HG03064 (cell line): ENCODE data around the gene GNG7.
"Not testable (repeated sequence)": the region's sequence is repeated elsewhere in the genome, so short reads cannot be mapped to it uniquely, and the experiment has no call there.

Experiments used
- ATAC-seq: cut with Tn5 transposase; IDR thresholded peaks from one replicate; pipeline ENCODE4 v1.9.1; 2021; ENCODE audit warnings: low read depth; ENCODE audit not compliant: unreplicated experiment

The GNG7 gene

DNA sequence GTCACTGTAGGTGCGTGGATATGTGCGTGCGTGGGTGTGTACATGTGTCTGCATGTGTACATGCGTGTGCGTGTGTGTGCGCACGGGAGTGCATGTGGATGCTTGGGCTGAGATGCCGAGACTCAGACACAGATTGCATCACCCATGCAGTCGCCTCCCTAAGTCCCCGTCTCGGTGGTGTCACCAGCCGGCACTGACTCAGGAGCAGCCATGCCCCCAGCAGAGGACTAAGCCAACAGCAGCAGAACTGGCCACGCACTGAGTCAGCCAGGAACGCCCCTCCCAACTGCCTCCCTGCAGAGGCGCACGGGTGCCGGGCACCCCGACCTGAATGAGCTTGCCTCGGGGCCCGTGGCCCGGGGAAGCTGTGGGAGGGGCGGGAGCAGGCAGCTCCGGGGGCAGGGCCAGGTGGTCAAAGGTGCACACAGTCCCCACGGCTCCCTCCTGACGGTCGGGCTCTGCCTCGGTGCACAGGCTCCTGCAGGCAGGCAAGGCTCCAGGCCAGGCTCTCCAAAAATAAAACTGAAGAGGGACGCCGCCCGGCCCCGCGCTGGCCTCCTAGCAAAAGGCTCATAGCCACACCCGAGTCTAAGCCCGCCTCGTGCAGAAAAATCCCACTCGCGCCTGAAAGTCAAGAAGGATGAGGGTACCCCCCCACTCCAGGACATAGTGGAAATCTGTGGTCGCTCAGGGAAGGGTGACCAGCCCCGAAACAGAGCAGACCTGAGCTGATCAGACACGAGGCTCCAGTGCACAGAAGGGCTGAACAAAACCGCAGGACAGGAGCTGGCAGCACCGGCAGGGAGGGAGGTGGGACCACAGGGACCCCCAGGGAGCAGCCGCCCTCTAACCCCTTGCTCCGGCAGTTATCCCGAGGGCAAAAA lies 177.4 kb downstream of the GNG7 start:
- ATAC-seq: no peak

DNA sequence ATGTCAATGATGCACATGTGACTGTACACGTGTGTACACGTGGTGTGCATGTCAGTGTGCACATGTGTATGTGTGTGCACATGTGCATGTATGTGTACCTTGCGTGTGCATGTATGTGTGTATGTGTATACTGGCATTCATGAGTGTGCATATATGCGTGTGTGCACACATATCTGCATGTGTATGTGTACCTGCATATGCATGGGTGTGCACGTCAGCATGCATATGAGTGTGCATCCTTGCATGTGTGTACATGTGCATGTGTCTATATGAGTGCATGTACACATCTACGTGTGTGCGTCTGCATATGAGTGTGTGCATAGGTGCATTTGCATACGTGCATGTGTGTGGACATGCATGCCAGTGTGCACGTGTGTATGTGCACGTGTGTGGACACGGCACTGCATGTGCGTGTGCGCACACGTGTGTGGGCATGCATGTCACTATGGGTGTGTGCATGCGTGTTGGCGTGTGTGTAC lies 178.1 kb downstream of the GNG7 start:
- no peak for ATAC-seq

DNA sequence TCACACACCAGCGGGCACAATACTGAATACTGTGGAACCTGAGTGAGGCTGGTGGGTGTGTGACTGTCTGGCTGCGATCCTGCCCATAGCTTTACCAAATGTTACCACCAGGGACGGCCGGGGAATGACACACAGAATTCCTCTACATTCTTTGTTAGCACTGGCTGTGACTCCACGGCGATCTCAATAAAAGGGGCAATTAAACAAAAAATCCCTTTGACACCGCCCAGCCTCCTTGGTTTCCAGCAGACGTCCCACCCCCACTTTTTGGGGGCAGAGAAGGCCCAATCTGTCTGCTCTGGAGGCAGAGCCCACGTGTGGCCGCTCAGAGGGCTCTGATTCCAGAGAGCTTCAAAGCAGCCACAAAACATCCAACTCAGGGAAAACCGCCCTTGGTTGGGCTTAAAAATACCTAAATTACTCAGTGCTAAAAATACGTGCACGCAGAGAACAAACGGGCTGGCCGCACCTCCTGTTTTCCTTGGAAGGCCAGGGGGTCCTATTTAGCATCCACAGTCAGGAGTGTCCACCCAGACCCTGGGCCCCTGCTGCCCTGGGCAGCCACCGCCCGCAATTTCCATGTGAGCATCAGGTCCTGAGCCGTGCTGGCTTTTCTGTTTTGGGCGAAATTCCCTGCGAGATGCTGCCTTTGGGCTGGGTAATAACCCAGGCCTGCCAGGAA lies 178.7 kb downstream of the GNG7 start:
- no peak for ATAC-seq

DNA sequence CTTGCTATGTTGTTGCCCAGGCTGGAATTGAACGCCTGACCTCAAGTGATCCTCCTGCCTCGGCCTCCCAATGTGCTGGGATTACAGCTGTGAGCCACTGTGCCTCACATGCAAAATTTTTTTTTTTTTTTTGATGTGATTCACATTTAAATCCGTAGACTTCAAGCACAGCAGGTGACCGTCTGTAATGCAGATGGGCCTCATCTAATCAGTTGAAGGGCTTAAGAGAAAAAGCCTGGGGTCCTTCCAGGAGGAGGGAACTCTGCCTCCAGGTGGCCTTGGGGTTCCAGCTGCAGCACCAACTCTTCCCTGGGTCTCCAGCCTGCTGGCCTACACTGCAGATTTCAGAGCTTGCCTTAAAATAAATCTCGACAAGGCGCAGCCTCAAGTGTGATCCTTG lies 183.0 kb downstream of the GNG7 start:
- no peak for ATAC-seq

DNA sequence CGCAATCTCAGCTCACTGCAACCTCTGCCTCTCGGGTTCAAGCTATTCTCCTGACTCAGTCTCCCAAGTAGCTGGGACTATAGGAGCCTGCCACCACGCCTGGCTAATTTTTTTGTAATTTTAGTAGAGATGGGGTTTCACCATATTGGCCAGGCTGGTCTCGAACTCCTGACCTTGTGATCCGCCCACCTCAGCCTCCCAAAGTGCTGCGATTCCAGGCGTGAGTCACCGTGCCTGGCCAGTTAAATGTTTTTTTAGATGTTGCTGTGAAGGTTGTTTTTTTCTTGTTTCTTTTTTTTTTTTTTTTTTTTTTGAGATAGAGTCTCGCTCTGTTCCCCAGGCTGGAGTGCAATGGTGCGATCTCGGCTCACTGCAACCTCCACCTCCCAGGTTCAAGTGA lies 183.6 kb downstream of the GNG7 start:
- ATAC-seq: not testable (repeated sequence)

DNA sequence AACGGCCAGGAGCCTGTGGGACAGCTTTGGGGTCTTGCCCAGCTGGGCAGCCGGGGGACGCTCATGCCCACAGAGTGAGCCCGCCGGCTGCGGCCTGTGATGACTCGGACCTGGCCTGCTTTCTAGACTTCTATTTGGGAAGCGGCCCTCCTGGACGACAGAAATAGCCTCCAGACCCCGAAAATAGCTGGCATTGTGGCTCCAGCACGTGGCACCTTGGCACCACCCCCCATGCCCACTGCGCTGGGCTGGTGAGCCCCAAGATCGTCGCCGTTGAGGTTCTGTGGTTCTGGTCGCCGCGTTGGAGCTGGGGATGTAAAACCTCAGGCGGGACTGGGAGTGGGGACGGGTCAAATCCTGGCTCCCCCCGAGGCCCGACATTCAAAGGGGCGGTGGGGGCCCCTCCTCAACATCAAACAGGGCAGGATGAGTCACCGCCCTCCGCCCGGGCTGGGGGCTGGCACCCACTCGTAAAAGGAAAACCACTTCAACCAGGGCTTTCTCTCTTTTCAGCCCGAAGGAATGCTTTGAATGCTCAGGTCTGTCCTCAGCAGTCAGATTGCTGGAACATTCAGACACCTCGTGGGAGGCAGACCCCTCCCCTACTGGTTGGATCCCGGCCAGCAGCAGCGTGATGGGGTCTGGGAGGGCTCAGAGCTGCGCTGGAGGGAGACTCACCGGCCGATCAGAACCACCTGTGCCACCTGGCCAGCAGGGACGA lies 184.5 kb downstream of the GNG7 start:
- ATAC-seq: no peak

DNA sequence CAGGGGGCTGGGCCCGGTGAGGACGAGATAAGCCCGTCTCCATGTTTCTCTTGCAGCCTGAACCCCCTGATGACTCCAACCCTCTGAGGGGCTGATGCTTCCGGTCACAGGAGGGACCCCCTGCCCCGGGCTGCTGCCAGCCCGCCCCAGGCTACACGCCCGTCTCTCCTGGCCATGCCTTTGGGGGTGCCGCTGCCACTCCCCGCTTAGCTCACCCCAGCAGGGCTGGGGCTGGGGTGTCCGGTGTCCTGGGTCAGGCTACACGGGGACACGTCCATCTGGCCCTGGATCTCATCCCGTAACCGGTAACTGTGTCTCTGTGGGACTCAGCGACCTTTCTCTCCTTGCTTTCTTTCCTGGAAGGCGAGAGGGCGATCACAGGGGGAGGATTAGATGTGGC lies 185.8 kb downstream of the GNG7 start:
- ATAC-seq: no peak

DNA sequence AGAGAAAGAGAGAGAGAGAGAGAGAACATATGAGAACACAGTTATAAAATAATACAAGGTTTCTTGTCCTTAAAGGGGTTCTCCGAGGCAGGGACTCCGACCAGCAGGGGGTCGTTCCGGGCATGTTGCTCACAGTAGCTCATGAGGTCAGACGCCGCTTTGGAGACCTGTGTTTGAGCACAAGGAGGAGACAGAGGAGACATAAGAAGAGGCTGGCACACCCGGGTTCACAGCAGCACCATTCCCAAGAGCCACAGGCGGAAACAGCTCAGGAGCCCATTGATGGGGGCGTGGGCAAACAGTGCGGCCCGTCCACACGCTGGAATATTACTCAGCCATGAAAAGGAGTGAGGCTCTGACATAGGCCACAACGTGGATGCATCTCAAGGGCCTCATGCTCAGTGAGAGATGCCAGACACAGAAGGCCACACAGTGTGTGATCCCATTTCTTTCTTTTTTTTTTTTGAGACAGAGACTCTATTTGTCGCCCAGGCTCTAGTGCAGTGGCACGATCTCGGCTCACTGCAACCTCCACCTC lies 187.4 kb downstream of the GNG7 start:
- no peak for ATAC-seq

DNA sequence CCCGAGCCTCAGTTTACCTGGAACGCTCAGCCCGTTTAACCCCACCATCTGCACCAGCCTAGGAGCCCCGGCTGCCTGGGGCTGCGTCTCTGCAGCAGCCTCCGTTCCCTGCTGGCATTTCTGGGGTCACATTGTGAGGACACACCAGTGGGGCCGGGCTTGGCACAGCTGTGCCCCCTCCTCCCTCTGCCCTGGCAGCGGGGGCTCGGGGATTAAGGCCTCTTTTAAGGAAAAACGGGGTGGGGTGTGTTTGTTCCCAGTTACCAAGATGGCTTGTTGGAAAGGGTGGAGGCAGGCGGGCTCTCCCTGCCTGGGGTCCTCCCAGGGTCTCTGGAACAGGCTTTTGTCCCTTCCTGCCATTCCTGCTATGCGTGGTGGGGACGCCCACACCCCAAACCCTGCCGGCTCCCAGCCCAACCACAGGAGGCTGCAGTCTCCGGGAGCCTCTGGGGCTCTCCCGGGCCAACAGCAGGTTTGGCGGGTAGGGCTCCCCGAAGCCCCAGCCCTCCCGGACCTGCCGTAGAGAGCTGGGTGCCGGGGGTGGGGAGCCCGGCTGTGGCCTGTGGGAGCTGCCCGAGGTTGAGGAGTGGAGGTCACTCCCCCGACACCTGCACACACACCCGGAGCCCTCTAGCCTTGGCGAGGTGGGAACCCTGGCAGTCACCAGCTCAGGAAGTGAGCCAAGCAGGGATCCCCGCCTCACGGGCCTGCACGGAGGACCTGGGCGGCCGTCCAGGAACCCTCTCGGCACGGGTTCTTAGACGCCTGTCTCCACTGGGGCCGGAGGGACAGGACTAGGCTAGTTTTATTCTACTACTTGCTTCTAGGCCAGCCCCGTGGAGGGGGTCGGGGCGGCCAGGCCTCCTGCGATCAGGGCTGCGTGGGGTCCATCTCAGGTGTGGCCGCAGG lies 189.7 kb downstream of the GNG7 start:
- no peak for ATAC-seq

DNA sequence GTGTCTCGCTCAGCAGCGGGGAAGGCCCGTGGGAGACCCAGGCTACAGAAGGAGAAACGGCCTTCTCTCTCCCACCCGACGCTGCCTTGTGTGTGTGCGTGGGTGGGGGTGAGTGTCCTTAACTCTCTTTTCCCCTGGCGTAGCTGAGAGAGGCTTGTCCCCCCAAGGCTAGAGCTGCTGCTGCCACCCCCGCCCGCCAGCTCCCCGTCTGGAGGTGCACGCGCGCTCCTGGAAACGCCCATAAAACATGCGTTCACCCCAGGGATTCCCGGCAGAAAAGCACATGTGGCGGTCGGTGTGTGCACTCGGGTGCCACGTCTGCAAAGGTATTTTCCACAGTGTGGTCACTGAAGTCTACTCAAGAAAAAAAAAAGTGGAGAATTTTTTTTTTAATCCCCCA lies 190.5 kb downstream of the GNG7 start:
- no peak for ATAC-seq

DNA sequence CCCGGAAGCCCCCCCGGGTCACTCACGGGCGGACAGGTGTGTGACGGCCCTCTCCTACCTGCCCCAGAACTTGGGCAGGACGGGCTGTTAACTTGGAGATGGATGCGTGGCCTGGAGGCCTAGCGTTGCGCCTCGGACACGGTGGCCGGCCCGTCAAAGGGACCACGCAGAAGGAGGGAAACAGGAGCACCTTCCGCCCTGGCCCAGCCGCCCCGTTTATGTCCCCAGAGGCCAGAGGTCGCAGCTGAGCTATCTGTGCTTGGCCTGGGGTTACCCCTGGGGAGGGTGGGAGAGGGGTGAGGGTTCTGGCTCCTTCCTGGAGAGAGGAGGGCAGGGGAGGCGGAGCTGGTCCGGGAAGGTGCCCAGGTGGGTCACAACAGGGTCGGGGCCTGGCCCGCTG lies 190.9 kb downstream of the GNG7 start:
- no peak for ATAC-seq

DNA sequence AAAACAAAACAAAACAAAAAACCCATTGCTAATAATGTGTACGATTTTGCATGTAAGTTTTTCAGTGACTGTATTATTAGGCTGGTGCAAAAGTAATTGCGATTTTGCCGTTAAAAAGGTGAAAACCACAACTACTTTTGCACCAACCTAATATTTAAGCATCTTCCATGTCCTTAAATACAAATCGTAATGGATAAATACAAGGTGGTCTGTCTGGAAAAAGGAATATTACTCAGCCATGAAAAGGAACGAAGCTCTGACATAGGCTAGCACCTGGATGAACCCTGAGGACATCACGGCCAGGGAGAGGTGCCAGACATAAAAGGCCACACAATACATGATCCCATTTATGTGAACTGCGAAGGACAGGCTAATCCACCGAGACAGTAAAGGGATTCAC lies 193.4 kb downstream of the GNG7 start:
- no peak for ATAC-seq

DNA sequence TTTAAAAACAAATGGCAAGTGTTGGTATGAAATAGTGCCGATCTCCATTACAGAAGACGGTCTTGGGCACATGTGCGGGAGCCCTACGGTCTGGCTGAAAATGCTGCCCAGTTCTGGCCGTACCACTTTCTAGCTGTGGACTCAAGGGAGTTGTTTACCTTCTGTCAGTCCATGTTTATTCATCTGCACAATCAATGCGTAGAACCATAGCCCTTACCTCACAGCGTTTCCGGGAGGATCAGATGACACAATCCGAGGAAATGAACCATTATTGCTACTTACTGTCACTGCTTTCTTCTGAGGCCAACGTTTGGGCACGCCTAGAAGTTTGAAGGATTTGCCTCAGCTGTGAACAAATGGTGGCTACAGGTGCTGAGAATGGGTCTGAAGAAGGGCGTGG lies 195.4 kb downstream of the GNG7 start:
- ATAC-seq: no peak

DNA sequence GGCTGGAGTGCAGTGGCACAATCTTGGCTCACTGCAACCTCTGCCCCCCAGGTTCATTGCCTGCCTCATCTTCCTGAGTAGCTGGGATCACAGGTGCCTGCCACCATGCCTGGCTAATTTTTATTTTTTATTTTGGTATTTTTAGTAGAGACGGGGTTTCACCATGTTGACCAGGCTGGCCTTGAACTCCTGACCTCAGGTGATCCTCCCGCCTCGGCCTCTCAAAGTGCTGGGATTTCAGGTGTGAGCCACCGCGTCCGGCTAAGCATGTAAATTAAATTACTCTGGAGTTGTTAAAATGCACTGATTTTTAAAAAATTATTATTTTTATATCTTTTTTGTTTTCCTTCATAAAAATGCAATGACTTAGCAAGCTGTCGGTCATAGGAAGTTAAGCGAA lies 195.8 kb downstream of the GNG7 start:
- ATAC-seq: not testable (repeated sequence)

DNA sequence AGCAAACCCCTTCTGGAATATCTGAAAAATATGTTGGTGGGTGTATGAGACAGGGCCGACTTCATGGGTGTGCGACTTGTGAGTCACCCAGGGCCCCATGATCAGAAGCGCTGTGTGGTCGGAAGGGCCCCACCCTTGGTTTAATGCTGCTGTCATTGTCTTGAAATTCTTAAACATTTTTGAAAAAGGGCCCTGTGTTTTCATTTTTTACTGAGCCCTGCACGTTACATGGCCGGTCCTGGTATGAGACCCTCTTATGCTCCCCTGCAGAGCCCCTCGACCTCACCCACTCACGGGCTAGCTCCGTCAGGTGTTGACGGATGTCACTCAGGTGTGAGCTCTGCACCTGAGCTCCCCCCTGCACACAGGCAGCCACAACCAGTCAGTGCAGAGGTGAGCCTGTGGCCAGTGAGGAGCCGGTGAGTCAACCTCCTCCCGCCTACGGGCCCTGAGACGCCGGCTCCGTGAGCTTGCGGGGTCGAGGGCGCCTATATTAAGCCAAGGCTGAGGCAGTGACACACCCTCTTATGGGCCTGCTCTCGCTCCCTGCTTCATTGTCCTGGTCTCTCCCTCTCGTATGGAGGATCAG lies 198.9 kb downstream of the GNG7 start:
- ATAC-seq: no peak

DNA sequence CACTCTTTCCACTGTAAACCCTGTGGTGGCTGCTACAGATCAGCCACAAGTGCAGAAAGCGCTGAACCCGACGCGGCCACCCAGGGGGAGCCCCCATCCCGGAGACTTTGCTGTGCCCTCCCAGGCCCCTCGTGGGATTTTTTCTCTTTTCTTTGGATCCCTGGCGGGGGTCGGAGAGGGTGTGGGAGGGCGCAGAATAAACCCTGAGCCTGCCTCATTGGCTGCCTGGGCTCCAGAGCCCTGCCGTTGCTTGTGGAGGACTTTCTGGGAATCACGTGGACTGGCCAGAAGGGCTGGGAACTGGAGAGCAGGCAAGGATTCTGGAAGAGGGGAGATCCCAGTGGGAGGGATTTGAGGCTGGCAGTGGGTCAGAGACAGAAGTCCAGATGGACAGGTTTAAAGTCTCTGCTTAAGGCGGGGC lies 201.6 kb downstream of the GNG7 start:
- ATAC-seq: no peak

DNA sequence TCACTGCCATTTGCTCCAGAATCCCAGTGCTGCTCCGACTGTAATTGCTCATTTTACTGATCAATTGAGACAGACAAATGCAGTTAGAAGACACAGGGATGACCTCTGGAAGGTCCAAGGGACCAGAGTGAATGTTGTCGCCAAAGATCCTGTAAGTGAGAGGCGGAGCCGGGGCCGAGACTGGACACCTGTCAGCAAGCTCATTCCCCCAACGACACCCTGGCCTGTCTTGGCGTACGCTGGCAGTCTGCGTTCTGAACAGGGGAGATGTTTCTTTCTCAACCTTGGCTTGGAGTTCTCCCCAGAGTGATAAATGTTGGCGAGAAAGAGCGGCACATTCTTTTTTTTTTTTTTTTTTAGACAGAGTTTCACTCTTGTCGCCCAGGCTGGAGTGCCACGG lies 202.3 kb downstream of the GNG7 start:
- ATAC-seq: no peak

DNA sequence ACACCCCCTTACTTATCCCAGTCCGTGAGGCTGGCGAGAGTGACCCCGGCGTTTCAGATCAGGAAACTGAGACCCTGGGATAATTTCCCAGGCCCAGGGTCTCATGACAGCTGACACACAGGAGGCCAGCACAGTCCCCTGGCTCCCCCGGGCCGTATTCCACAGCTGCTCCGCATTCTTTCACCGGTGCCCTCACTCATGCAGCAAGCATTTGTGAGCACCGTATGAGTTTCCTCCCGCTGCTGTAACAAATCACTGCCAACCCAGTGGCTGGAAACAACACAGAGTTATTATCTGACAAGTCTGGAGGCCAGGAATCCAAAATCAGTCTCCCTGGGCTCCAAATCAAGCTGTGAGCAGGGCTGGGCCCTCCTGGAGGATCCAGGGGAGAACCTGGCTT lies 205.3 kb downstream of the GNG7 start:
- ATAC-seq: no peak

DNA sequence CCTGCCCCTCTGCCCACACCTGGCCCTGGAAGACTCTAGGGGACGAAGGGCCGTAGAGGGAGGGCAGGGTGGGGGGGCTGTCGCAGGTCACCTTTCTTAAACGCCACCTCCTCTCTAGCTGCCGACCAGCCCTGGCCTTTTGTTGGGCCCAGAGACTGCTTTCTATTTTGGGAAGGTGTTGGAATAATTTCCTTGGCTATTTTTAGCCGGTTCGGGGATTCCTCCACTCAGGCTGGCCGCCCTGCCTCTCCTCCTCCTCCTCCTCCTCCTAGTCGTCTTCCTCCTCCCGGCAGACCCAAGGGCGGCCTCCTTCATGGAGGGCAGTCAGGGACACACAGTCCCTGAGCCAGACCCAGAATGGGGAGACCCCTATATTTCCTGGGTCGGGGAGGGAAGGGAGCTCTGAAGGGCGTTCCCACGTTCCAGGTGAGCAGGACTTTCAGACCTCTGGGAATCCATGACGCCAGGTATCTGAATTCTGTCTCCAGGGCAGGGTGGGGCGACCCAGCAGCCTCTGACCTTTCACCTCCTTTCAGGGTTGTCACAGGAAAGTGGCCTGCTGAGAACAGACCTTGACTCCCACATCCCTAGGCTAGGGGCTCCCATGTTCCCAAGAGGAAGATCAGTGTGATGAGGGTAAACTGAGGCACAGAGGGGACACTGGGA lies 206.7 kb downstream of the GNG7 start:
- ATAC-seq: no peak
